Testis (tissue), 2 donors: ENCODE results near the gene AGRN.

Experiments used
- POLR2A ChIP-seq: fragments of 450-650 bp; IDR thresholded peaks from one replicate; pipeline ENCODE4 v1.6.1; 2017; ENCODE audit warnings: antibody characterized with exemption, mild to moderate bottlenecking, moderate library complexity
- TF ChIP-seq, protein P1 (sequence below), 3 experiments: fragments of 450-650 bp in 2 of 3; fragments of 200-600 bp in 1 of 3; sonication (generic) in 1 of 3; IDR thresholded peaks; one replicate each; pipeline ENCODE4 v1.5.1; 2016 to 2019; ENCODE audit warnings: antibody characterized with exemption in 3 of 3, mild to moderate bottlenecking in 2 of 3, moderate library complexity in 1 of 3

- TF ChIP-seq, protein P1, sequence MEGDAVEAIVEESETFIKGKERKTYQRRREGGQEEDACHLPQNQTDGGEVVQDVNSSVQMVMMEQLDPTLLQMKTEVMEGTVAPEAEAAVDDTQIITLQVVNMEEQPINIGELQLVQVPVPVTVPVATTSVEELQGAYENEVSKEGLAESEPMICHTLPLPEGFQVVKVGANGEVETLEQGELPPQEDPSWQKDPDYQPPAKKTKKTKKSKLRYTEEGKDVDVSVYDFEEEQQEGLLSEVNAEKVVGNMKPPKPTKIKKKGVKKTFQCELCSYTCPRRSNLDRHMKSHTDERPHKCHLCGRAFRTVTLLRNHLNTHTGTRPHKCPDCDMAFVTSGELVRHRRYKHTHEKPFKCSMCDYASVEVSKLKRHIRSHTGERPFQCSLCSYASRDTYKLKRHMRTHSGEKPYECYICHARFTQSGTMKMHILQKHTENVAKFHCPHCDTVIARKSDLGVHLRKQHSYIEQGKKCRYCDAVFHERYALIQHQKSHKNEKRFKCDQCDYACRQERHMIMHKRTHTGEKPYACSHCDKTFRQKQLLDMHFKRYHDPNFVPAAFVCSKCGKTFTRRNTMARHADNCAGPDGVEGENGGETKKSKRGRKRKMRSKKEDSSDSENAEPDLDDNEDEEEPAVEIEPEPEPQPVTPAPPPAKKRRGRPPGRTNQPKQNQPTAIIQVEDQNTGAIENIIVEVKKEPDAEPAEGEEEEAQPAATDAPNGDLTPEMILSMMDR (IDR thresholded peaks at IDR 0.05): no peak
- no peak for TF ChIP-seq POLR2A
Observed at GRCh38 chr1:1080122-1080757, 60.3 kb downstream of the AGRN start.
